GM12891 (cell line): Measurements from ENCODE around the gene DLG4.

Source experiments
- POLR2A ChIP-seq: IDR thresholded peaks from 2 replicates; pipeline ENCODE4 v1.6.1; 2011; ENCODE audit warnings: low read depth, low read length, control low read depth
- POLR2AphosphoS5 ChIP-seq: IDR thresholded peaks from 2 replicates; pipeline ENCODE4 v1.6.1; 2011; ENCODE audit warnings: low read depth, low read length, control low read depth
- SPI1 ChIP-seq: IDR thresholded peaks from 2 replicates; pipeline ENCODE4 v1.6.1; 2011; ENCODE audit warnings: low read depth, low read length, control low read depth
- TAF1 ChIP-seq: IDR thresholded peaks from 2 replicates; pipeline ENCODE4 v1.6.1; 2011; ENCODE audit warnings: low read depth, low read length, control low read depth

GRCh38 chr17:7216242-7217112 lies 3.2 kb downstream of the DLG4 start:
- TF ChIP-seq POLR2A = no peak
- no peak for TF ChIP-seq POLR2AphosphoS5
- no peak for TF ChIP-seq TAF1
- no peak for TF ChIP-seq SPI1
